Retinal pigment epithelial cell (primary cell): ENCODE results near the gene AKAP13.

Source experiments
- DNase-seq: peaks from one replicate; pipeline ENCODE4 v3.0.0-alpha.2; 2010; ENCODE audit warnings: low read depth
- H3K4me3 ChIP-seq: 2 replicates; pipeline ENCODE4 v1.5.1; 2011; ENCODE audit warnings: mild to moderate bottlenecking, low read length, control low read depth, moderate library complexity
- TF ChIP-seq, protein P1 (sequence below): conservative IDR thresholded peaks from 2 replicates; pipeline ENCODE4 v1.5.1; 2011; ENCODE audit warnings: low read depth, low read length, control low read depth, inconsistent platforms

Gene AKAP13

DNA sequence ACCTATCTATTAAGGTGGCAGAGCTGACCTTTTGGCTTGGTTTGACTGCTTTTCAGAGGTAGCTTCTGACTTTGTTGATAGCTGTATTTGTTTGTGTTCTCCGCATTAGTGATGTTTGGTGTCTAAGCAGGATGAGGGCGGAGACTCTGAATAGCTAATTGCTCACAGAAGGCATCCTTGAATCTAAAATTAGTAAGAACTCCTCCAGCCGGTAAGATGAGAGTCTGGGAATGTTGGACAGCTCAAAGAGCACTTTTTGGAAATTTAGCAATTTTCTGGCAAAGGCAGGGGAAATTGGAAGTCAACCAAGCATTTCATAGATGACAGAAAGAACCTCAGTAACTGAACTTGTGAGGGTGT, 240.3 kb downstream of the AKAP13 start:
- TF ChIP-seq, protein P1, sequence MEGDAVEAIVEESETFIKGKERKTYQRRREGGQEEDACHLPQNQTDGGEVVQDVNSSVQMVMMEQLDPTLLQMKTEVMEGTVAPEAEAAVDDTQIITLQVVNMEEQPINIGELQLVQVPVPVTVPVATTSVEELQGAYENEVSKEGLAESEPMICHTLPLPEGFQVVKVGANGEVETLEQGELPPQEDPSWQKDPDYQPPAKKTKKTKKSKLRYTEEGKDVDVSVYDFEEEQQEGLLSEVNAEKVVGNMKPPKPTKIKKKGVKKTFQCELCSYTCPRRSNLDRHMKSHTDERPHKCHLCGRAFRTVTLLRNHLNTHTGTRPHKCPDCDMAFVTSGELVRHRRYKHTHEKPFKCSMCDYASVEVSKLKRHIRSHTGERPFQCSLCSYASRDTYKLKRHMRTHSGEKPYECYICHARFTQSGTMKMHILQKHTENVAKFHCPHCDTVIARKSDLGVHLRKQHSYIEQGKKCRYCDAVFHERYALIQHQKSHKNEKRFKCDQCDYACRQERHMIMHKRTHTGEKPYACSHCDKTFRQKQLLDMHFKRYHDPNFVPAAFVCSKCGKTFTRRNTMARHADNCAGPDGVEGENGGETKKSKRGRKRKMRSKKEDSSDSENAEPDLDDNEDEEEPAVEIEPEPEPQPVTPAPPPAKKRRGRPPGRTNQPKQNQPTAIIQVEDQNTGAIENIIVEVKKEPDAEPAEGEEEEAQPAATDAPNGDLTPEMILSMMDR = no peak
- no peak overlapping the region for H3K4me3 ChIP-seq
- no peak for DNase-seq

DNA sequence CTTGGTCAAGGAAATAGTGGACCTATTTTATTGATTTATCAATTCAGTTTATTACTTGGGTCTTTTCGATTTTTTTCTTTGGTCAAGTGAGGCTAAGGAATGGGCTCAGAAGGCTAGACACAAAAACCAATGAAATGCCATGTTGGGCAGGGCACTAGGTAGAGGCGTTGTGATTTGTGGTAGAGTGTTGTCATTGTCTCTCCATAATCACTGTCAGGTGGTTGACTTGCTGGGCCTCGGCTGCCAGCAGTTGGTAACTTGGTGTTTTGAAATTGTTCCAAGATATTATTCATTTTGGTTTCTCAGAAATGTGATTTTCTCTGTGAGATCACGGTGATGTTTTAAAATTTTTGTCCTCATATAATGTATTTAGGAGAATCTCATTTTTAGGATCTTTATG, 240.7 kb downstream of the AKAP13 start:
- TF ChIP-seq, protein P1 = no peak
- DNase-seq = no peak
- H3K4me3 ChIP-seq = no peak overlapping the region

DNA sequence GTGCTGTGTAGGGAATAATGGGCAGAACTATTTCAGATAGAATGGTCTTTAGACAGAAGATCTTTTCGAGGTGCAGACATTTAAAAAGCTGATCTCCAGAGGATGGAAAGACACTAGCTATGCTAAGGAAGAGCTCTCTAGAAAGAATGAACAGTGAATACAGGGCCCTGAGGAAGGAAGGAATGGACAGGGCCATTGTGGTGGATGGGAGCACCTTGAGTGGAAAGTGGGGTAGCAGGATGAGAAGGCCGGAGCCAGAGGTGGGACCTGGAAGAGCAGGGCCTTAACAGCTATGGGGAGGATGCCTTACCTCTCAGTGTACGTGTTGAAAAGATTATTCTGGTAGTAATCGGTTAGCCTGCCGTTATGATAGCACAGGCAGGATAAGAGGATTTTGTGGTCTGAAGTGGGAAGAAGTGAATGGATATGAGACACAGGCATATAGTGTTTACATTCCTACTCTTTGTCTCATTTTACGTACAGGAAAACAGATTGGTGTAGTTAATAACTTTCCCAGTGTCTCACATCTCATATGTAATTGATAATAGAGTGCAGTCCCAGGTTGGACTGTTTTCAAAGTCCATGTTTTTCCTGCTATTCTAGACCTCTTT, 241.9 kb downstream of the AKAP13 start:
- no peak for DNase-seq
- no peak overlapping the region for H3K4me3 ChIP-seq
- TF ChIP-seq, protein P1 = no peak

DNA sequence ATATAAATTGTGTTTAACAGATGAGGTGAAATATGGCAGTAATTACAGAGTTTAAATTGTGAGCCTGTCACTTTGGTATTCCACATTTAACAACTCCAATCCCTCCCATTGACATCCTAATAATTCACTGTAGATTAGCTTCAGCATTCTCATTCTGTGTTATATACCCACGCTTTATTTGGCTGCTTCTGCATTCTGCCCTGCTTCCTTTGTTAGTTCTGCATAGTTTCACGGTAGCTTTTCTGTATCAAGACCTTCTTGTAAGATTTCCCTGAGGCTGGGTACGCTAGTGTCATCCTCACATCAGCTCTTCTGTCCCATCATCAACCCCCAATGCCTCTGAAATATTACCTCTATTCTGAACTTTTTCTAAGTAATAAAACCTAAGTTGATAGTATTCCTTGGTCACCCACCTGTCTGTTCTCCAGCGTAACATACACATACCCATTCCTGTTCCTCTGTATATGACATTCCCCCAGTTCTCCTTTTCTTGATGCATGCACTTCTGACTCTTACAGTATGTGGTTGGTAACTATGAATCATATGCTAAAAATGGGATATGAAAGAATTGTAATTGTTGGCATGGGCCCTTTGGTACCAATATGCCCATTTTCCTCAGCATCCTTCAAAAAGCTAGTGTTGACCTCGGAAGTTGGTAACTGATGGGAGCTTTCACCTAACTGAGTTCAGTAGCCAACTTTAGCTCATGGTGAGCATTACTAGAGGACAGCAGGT, 243.1 kb downstream of the AKAP13 start:
- TF ChIP-seq, protein P1 = no peak
- DNase-seq = no peak
- H3K4me3 ChIP-seq = no peak overlapping the region

DNA sequence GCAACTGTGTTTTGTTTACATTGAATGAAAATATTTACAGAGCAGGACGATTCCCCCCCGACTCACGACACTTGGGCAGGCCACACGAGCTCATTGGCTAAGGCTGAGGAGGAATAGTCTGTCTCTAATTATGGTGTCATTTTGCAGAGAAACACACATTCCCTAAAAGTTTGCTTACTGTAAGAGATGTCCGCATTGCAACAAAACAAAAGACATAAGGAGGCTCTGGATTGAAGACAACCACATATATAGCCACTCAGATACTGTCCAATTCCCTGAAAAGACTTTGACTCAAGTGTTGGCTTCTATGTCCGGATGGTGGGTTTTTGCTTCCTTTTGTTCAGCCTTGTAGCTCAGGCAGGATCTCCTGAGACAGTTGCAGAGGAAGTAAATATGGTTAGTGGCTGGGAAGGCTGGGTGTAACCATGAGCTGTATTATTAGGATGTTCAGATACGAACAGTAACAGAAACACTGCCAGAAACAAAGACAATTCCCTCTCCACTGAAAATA, 243.9 kb downstream of the AKAP13 start:
- TF ChIP-seq, protein P1 = no peak
- H3K4me3 ChIP-seq = no peak overlapping the region
- DNase-seq = no peak

DNA sequence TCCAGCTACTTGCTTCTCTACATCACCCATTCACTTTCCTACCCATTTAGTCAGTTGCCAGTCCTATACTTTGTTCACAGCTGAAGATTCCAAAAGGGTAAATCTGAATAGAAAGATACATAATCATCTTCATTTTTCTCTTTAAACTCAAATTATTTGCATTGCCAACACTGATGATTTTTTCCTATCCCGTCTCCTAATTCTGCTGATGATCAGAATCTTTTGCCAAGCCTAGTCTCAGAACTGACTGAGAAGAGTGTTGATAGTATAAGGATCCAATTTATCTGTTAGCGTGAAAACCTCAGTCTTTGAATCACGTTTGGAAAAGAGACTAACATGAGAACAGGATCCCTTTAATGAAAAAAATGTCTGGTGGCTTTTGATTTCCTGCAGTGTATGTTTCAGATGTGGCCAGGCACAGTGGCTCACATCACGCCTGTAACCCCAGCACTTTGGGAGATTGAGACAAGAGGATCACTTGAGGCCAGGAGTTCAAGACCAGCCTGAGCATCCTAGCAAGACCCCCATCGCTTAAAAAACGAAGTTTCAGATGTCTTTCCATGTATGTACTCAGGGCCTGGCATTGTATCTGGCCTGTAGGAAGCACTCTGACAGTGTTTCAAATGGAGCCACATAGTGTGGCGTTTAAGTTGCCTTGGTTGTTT, 244.9 kb downstream of the AKAP13 start:
- TF ChIP-seq, protein P1 = no peak
- no peak for DNase-seq
- no peak overlapping the region for H3K4me3 ChIP-seq
